Neuronal stem cell (in vitro differentiated cells): ENCODE measurements around the gene DIP2C.

ENCODE experiments used
- DNase-seq: peaks from one replicate; pipeline ENCODE4 v3.0.0-alpha.2; 2013; ENCODE audit warnings: low spot score
- H2AFZ ChIP-seq: one replicate; pipeline ENCODE4 v1.6.1; 2013; ENCODE audit warnings: mild to moderate bottlenecking, low read length, inconsistent platforms
- H2AK5ac ChIP-seq: 2 replicates; pipeline ENCODE4 v1.6.1; 2013; ENCODE audit warnings: low read depth, mild to moderate bottlenecking, inconsistent platforms, low read length, moderate library complexity, mixed read lengths
- H2BK120ac ChIP-seq: 2 replicates; pipeline ENCODE4 v1.6.1; 2013; ENCODE audit warnings: low read depth, mild to moderate bottlenecking, inconsistent platforms, low read length, moderate library complexity, mixed read lengths
- H2BK12ac ChIP-seq: one replicate; pipeline ENCODE4 v1.6.1; 2013; ENCODE audit warnings: low read length, inconsistent platforms
- H2BK15ac ChIP-seq: 2 replicates; pipeline ENCODE4 v1.6.1; 2013; ENCODE audit warnings: mild to moderate bottlenecking, low read length, inconsistent platforms, mixed read lengths
- H2BK5ac ChIP-seq: one replicate; pipeline ENCODE4 v1.6.1; 2013; ENCODE audit warnings: inconsistent platforms, mild to moderate bottlenecking, low read length, moderate library complexity
- H3K14ac ChIP-seq: one replicate; pipeline ENCODE4 v1.6.1; 2013; ENCODE audit warnings: low read length, inconsistent platforms
- H3K18ac ChIP-seq: 2 replicates; pipeline ENCODE4 v1.6.1; 2013; ENCODE audit warnings: low read length, inconsistent platforms
- H3K23ac ChIP-seq: 2 replicates; pipeline ENCODE4 v1.6.1; 2013; ENCODE audit warnings: low read depth, mild to moderate bottlenecking, mixed read lengths, low read length, inconsistent platforms; ENCODE audit not compliant: poor library complexity
- H3K27ac ChIP-seq: replicated peaks from 3 replicates; pipeline ENCODE4 v1.5.1; 2013; ENCODE audit warnings: low read length, inconsistent platforms
- H3K27me3 ChIP-seq, 3 experiments: 2 replicates each; pipeline ENCODE4 v1.6.1; 2013; ENCODE audit warnings: low read length in 3 of 3, mild to moderate bottlenecking in 2 of 3, inconsistent platforms in 1 of 3, low read depth in 1 of 3, mixed read lengths in 1 of 3, moderate library complexity in 1 of 3; ENCODE audit not compliant: control insufficient read depth in 3 of 3, insufficient read depth in 3 of 3
- H3K36me3 ChIP-seq, 2 donors: replicated peaks in 1 of 2; 2 replicates each; pipeline ENCODE4 v1.6.1; 2013; ENCODE audit warnings: low read length in 2 of 2; ENCODE audit not compliant: control insufficient read depth in 2 of 2, insufficient read depth in 2 of 2
- H3K4ac ChIP-seq: 2 replicates; pipeline ENCODE4 v1.6.1; 2013; ENCODE audit warnings: inconsistent platforms, mild to moderate bottlenecking, low read length, moderate library complexity
- H3K4me1 ChIP-seq, 2 donors: 1 replicate in 1 of 2; 2 replicates in 1 of 2; pipeline ENCODE4 v1.6.1; 2013; ENCODE audit warnings: low read length in 2 of 2, low read depth in 1 of 2; ENCODE audit not compliant: control insufficient read depth in 2 of 2, insufficient read depth in 1 of 2
- H3K4me2 ChIP-seq: one replicate; pipeline ENCODE4 v1.6.1; 2013; ENCODE audit warnings: mild to moderate bottlenecking, low read length, inconsistent platforms; ENCODE audit not compliant: insufficient read depth, poor library complexity, severe bottlenecking
- H3K4me3 ChIP-seq, 2 donors: 2 replicates each; pipeline ENCODE4 v1.5.1; 2013; ENCODE audit warnings: low read length in 2 of 2, mild to moderate bottlenecking in 2 of 2, inconsistent platforms in 1 of 2, moderate library complexity in 1 of 2
- H3K79me1 ChIP-seq: one replicate; pipeline ENCODE4 v1.6.1; 2013; ENCODE audit warnings: low read depth, mild to moderate bottlenecking, inconsistent platforms, low read length, moderate library complexity
- H3K9ac ChIP-seq: one replicate; pipeline ENCODE4 v1.6.1; 2013; ENCODE audit warnings: mild to moderate bottlenecking, low read depth, low read length, inconsistent platforms; ENCODE audit not compliant: poor library complexity
- H3K9me3 ChIP-seq, 2 donors: replicated peaks in 1 of 2; 2 replicates each; pipeline versions ENCODE3 to v1.6.1; 2013; ENCODE audit warnings: low read length in 2 of 2, mild to moderate bottlenecking in 2 of 2, inconsistent platforms in 1 of 2, low read depth in 1 of 2, mixed read lengths in 1 of 2, moderate library complexity in 1 of 2; ENCODE audit not compliant: control insufficient read depth in 2 of 2, insufficient read depth in 1 of 2
- H4K8ac ChIP-seq: one replicate; pipeline ENCODE4 v1.6.1; 2013; ENCODE audit warnings: low read depth, mild to moderate bottlenecking, inconsistent platforms, low read length, moderate library complexity
- H4K91ac ChIP-seq: one replicate; pipeline ENCODE4 v1.6.1; 2013; ENCODE audit warnings: low read length, low read depth, mild to moderate bottlenecking, inconsistent platforms; ENCODE audit not compliant: poor library complexity
- whole genome bisulfite sequencing, 2 donors: extraction: QIAGEN DNeasy Blood & Tissue Kit; methylation state at CpG; one replicate each; pipeline ENCODE4 v1.1.7; 2013; ENCODE audit warnings: missing lambda C conversion rate in 2 of 2, mixed read lengths in 1 of 2; ENCODE audit not compliant: insufficient read length in 2 of 2, insufficient replicate concordance in 1 of 2; ENCODE audit errors: extremely low coverage in 2 of 2; 5-methylcytosine and 5-hydroxymethylcytosine counted together

DIP2C gene

GRCh38 chr10:488081-488932 is 201.2 kb downstream of the DIP2C start:
- H3K18ac ChIP-seq, result no peak overlapping the region
- no peak overlapping the region for H2AK5ac ChIP-seq
- no peak overlapping the region for H2BK12ac ChIP-seq
- H3K27me3 ChIP-seq, result no peaks in the 10 kb centered on the region
- no peak overlapping the region for H4K8ac ChIP-seq
- no peak overlapping the region for H3K14ac ChIP-seq
- H2BK120ac ChIP-seq, result no peak overlapping the region
- no peak overlapping the region for H3K27ac ChIP-seq
- H3K4me3 ChIP-seq, result no peak overlapping the region
- H3K9me3 ChIP-seq, result no peaks in the 10 kb centered on the region
- H3K9ac ChIP-seq, result no peak overlapping the region
- H3K23ac ChIP-seq, result no peak overlapping the region
- H4K91ac ChIP-seq, result no peak overlapping the region
- H2BK15ac ChIP-seq, result no peak overlapping the region
- H2AFZ ChIP-seq, result no peak overlapping the region
- peaks cover 7% of the 10 kb centered on the region for H3K79me1 ChIP-seq
- H3K4me1 ChIP-seq, result peaks cover 5 to 19% of the 10 kb centered on the region in 2 donors
- no peak for DNase-seq
- peaks cover 0 to 34% of the 10 kb centered on the region in 2 donors for H3K36me3 ChIP-seq
- H3K4me2 ChIP-seq, result no peak overlapping the region
- H2BK5ac ChIP-seq, result no peak overlapping the region
- WGBS, 2 donors, result no CpG with 5 or more reads among the region's 21 CpGs
- H3K4ac ChIP-seq, result no peak overlapping the region

GRCh38 chr10:486666-487322 is 202.7 kb downstream of the DIP2C start:
- H3K4me3 ChIP-seq, result no peak overlapping the region
- H3K27me3 ChIP-seq, result no peaks in the 10 kb centered on the region
- no peak overlapping the region for H2BK12ac ChIP-seq
- no CpG with 5 or more reads among the region's 17 CpGs for whole genome bisulfite sequencing, 2 donors
- no peak for DNase-seq
- no peak overlapping the region for H2AK5ac ChIP-seq
- H3K36me3 ChIP-seq, result peaks cover 0 to 48% of the 10 kb centered on the region in 2 donors
- no peak overlapping the region for H2BK5ac ChIP-seq
- H2BK120ac ChIP-seq, result no peak overlapping the region
- H3K9ac ChIP-seq, result no peak overlapping the region
- H3K4me1 ChIP-seq, result peaks cover 2 to 9% of the 10 kb centered on the region in 2 donors
- H3K14ac ChIP-seq, result no peak overlapping the region
- H4K91ac ChIP-seq, result no peak overlapping the region
- H3K9me3 ChIP-seq, result no peaks in the 10 kb centered on the region
- H3K23ac ChIP-seq, result no peak overlapping the region
- H3K27ac ChIP-seq, result no peak overlapping the region
- H4K8ac ChIP-seq, result no peak overlapping the region
- no peak overlapping the region for H3K4me2 ChIP-seq
- peaks cover 6% of the 10 kb centered on the region for H3K79me1 ChIP-seq
- no peak overlapping the region for H2BK15ac ChIP-seq
- H2AFZ ChIP-seq, result no peak overlapping the region
- no peak overlapping the region for H3K4ac ChIP-seq
- no peak overlapping the region for H3K18ac ChIP-seq

GRCh38 chr10:486206-486605 is 203.3 kb downstream of the DIP2C start:
- Histone ChIP-seq H3K4me3 (no peak overlapping the region), H3K4me1 (peaks cover 2 to 6% of the 10 kb centered on the region in 2 donors), H2AK5ac (no peak overlapping the region), H3K9me3 (no peaks in the 10 kb centered on the region), H3K27ac (no peak overlapping the region), H3K14ac (no peak overlapping the region), H3K9ac (no peak overlapping the region), H2BK15ac (no peak overlapping the region), H3K79me1 (peaks cover 8% of the 10 kb centered on the region), H3K27me3 (no peaks in the 10 kb centered on the region), H2BK12ac (no peak overlapping the region), H2BK5ac (no peak overlapping the region), H2BK120ac (no peak overlapping the region), H3K23ac (no peak overlapping the region), H2AFZ (no peak overlapping the region), H3K36me3 (peaks cover 0 to 54% of the 10 kb centered on the region in 2 donors), H4K8ac (no peak overlapping the region), H3K4me2 (no peak overlapping the region), H3K4ac (no peak overlapping the region), H3K18ac (no peak overlapping the region), H4K91ac (no peak overlapping the region)
- no CpG with 5 or more reads among the region's 11 CpGs for WGBS, 2 donors
- no peak for DNase-seq

GRCh38 chr10:485776-486175 is 203.7 kb downstream of the DIP2C start:
- Histone ChIP-seq H3K4me2 (no peak overlapping the region), H3K4me3 (no peak overlapping the region), H3K27ac (no peak overlapping the region), H3K4me1 (peaks cover 0 to 6% of the 10 kb centered on the region in 2 donors), H2AK5ac (no peak overlapping the region), H3K27me3 (no peaks in the 10 kb centered on the region), H2BK120ac (no peak overlapping the region), H3K14ac (no peak overlapping the region), H2AFZ (no peak overlapping the region), H4K8ac (no peak overlapping the region), H2BK12ac (no peak overlapping the region), H4K91ac (no peak overlapping the region), H3K4ac (no peak overlapping the region), H2BK15ac (no peak overlapping the region), H3K9ac (no peak overlapping the region), H3K23ac (no peak overlapping the region), H3K18ac (no peak overlapping the region), H3K79me1 (peaks cover 8% of the 10 kb centered on the region), H2BK5ac (no peak overlapping the region), H3K9me3 (no peaks in the 10 kb centered on the region), H3K36me3 (peaks cover 0 to 59% of the 10 kb centered on the region in 2 donors)
- WGBS, 2 donors, result no CpG with 5 or more reads among the region's 7 CpGs
- no peak for DNase-seq
